Endometrium (tissue), 2 donors: ENCODE measurements around the gene IDH2.

ENCODE experiments used
- FAIRE-seq: peaks from 2 replicates; lab custom pipeline; 2012; peaks lifted over from hg19 to GRCh38; lab: Jason Lieb, UNC
- donor health status: control.
- donor health status: control.

The IDH2 gene

DNA sequence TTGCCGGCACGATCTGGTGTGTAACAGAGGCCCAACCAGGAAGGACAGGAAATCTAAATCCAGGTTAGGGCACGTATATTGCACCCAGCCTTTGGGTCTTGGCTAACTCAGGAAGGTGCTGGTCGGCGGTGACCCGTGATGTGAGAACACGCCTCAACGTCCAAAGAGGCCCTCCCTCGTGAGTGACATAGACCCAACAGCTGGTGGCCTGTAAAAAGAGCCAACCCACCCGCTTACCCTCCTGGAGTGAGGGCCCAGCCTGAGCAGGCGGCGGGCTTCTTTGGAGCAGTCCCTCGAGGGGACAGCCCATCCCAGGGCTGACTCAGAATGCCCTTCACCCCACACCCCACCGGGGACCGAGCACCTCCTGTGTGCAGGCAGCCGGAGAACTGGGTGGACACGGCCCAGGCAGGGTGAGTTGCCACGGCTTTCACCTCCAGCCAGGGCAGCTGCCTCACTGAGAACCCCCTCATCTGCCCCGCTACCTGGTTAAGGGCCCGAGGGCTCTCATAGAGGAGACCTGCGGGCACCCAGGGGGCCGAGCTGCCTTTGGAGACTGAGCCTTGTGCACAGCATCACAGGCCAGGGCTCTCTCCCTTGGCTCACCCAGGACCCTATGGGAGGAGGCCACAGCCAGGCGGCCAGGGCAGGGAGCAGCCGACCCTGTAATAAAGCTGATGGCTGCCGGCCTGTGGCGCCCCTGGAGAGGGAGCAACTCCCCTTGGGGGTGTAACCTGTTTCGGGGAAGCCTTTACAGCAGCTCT lies 59.3 kb downstream of the IDH2 start:
- no peak for FAIRE-seq

DNA sequence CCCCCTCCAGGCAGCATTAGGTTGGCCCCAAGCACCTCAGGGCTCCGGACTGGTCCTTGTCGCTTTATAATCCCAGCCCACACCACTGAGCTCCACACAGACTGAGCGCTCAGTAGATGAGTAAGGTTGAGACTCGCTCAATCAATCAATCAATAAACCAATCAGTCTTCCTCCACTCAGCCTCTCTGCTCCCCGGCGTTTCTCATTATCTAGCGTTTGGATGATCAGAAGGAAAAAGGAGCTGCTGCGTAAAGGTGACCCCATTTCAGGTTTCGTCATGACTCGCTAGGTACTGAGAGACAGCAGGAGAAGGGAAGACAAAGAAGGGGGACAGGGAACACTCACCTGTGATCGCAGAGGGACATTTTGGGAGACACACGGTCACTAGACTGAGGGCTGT lies 59.9 kb downstream of the IDH2 start:
- FAIRE-seq, result no peak

DNA sequence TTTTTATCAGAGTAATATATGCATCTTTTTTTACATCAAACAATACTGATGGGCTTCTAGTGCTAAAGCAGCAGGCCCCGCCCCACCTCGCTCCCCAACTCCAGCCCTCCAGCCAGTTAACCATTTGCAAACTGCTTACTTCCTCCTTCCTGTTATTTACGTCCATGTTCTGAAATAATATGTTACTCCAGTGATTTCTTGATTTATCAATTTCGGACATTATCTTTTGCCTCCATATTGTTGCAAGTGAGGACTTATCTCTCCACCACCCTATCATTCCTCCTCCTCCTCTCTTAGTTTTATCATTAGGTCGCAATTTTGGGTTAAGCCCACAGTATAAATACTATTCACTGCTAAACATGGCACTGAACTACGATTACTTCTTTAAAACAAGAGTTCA lies 61.6 kb downstream of the IDH2 start:
- FAIRE-seq, result no peak

DNA sequence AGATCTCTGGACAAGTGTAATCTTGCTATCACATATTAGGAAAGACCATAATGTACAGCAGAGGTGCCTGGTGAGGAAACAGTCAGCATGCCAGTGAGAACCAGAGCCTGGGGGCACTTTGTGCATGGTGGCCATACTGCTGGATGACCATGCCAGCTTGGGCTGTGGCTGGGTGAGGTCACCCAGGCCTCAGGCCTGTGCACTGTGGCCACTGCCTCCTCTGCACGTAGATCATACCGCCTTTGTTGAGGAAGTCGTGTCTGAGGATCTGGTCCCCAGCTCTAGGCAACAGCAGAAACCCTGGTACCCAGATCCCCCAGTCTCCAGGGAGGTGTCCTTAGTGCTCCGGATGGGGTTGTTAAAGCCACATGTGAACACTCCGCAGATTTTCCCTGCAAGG lies 62.3 kb downstream of the IDH2 start:
- no peak for FAIRE-seq

DNA sequence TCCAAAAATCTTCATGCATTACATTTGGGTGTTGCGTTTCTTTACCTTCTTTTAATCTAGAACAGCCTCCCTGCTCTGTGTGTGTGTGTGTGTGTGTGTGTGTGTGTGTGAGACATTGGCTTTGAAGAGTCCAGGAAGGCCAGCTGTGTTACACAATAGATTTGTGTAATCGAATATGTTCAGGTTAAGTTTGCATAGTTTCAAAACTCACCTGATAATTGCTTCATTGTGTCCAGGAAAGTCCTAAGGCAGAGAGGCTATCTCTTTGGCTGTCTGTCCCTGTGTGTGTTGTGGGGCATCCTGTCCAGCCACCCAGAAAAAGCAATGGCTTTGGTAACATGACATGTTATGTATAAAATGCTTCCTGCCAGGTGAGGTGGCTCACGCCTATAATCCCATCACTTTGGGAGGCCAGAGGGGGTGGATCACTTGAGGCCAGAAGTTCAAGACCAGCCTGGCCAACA lies 63.6 kb downstream of the IDH2 start:
- no peak for FAIRE-seq

DNA sequence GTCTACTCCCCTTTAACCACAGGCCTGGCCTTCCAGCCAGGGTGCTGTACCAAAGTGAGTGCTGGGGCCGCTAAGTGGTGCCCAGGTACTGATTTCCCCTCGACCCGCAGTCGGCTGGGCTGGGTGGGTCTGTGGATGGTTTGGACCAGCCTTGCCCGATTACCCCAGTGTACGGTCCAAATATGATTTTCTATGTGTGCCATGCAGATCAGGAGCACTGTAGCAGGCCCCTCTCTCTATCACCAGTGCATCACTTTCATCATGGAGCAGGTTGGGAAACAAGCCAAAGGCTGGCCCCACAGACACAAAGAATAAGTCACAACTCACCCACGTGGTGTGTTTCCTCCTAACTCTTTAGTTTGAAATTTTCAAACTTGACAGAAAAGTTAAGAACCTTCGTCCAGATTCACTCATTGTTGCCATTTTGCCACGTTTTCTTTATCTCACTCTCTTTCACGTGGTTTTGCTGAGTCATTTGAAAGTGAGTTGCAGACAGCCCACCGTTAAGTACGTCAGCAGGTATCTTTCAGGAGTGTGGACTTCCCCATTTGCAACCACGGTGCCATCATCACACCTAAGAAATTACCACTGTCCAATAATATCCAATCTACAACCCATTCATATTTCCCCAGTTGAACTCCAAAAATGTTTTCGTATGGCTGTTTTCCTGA lies 64.2 kb downstream of the IDH2 start:
- no peak for FAIRE-seq

DNA sequence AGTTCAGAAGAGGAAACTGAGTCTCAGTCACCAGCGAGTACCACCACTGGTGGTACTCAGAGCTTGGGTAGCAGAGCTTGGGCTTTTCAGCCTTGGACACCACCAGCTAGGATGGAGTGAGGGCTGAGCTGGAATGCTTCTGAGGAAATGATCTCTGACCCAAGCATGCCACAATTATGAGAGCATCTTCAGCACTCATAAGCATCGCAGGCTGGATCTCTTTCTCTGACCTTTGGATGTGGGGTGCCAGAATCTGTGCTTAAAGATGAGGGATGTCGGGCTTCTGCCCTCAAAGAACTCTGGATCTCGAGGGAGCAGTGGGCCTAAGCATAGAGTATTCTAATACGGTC lies 64.8 kb downstream of the IDH2 start:
- no peak for FAIRE-seq

DNA sequence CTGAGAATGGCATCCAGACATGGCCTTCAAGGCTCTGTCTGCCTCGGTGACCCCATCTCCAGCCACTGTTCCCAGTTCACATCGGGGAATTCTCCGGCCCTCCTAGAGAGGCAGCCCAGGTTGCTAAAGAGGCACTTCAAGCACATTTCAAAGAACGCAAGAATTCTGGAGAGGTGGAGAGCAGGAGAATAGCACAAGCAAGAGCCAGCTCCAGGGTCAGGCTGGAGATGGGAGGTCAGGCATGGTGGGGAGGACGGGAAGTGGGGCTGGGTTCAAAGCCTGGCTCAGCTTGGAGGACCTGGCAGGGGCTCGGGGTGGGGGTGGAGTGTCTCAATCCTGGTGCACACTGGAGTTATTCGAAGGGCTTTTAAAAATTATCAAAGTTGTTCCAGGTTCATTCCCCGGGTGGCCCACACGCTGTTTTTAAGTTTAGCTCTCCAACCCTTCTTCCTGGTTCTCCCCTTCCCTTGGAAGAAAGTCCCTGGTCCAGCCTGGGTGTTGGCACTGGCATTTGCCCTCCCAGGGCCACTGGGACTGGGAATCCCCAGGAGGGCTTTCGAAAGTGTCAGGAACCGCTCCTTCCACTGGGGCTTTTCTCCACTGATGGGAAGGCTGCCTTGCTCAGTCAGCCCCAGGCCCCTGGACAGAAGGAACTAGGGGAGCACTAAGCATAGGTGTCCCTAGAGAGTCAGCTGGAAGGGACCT lies 65.3 kb downstream of the IDH2 start:
- FAIRE-seq, result no peak

DNA sequence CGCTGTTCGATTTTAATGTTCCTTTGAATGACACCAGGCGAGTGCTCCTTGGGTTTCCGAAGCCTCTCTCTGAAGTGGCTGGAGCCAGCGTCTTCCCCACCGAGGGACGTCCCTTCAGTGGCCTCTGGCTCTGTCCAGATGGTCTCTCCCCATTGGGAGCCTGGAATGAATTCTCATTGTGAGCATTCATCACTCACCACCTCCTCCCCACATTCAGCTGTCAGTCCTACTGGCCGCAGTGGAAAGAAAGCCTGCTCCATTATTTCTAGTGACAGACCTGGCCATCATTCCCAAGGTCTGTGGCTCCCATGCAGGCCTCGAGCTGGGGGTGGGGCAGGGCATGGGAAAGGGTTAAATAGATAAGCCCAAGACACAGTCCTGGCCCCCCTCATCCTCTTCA lies 65.9 kb downstream of the IDH2 start:
- no peak for FAIRE-seq

DNA sequence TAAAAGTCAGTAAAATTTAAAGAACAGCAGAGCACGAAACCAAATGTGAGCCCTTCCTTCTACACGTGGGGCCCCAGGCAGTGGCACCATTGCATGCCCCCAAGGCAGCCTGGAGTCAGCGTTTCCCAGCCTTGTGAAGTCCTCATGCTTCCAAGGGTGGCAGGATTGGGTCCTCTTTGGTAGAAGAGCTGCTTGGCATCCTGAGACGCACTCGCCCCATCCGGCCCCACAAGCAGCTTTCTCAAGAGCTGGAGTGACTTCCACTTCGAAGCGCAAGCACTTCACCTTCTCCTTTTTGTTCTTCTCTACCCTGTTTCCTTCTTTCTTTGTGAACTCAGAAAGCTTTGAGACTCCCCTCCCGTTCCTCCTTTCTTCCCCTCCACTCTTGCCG lies 66.4 kb downstream of the IDH2 start:
- FAIRE-seq, result no peak

DNA sequence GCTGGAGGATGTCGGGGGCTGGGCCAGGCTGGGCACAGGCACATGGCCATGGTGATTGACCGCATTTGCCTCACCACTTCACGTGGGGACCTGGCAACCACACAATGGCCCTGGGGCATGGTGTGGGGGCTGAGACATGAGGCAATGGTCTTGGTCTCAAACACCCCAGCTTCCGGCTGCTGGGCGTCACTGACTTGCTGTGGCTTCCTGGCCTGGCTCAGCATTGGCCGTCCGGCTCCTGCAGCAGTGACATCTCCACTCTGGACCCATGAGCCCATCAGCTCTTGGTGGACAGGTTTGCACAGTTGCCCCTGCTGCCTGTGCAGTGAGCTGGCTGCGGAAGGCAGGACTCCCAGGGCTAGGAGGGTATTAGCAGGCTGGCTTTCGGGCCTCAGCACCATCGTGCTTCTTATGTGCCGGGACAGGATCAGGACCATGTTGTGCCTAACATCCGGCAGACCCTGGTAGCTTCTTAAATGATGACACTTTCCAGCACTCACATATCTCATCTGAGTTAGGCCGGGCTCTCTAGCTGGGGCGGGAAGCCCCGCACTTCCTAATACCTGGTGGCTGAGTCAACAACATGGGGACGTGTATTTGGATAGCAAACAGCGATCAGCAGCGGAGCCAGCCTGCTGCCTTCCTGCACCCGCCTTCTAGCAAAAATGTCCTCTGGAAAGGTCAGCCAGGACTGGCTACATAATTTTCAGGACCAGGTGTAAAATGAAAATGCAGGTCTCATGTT lies 67.0 kb downstream of the IDH2 start:
- no peak for FAIRE-seq

DNA sequence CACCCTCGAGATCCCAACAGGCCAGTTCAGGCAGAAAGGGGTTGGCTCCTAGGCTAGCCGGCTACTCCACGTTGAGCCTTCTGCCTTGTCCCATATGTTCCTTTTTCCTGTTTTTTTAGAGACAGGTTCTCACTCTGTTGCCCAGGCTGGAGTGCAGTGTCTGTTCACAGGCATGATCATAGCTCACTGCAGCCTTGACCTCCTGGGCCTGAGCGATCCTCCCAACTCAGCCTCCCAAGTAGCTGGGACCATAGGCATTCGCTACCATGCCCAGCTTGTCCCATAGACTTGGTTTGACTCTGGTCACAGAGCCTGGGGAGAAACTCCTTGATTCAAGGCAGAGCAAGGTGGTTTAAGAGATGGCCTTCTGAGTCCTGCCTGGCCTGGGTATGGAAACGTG lies 68.8 kb downstream of the IDH2 start:
- FAIRE-seq, result no peak
